H9 (cell line): ENCODE measurements around the gene SLCO1B1. TPM values are rescaled to one million over a fixed set of nuclear protein-coding genes. Genes with fewer than 3 reads are reported as not detected.

Experiments
- DNase-seq: peaks from one replicate; pipeline ENCODE4 v3.0.0-alpha.2; 2017
- H2AFZ ChIP-seq: one replicate; pipeline ENCODE4 v1.6.1; 2013; ENCODE audit warnings: mild to moderate bottlenecking, low read length, control low read depth, moderate library complexity
- H2AK5ac ChIP-seq: 2 replicates; pipeline ENCODE4 v1.6.1; 2013; ENCODE audit warnings: low read length, control low read depth, mixed read lengths; ENCODE audit not compliant: insufficient read length
- H2BK120ac ChIP-seq: one replicate; pipeline ENCODE4 v1.6.1; 2013; ENCODE audit warnings: low read depth, mild to moderate bottlenecking, low read length, control low read depth, inconsistent platforms; ENCODE audit not compliant: poor library complexity, severe bottlenecking
- H2BK12ac ChIP-seq: 2 replicates; pipeline ENCODE4 v1.6.1; 2013; ENCODE audit warnings: low read length, control low read depth, mixed read lengths, low read depth; ENCODE audit not compliant: insufficient read length
- H2BK15ac ChIP-seq: 2 replicates; pipeline ENCODE4 v1.6.1; 2013; ENCODE audit warnings: low read depth, low read length, control low read depth
- H2BK20ac ChIP-seq: one replicate; pipeline ENCODE4 v1.6.1; 2013; ENCODE audit warnings: low read depth, mild to moderate bottlenecking, low read length, control low read depth, inconsistent platforms; ENCODE audit not compliant: poor library complexity, severe bottlenecking
- H2BK5ac ChIP-seq: 2 replicates; pipeline ENCODE4 v1.6.1; 2013; ENCODE audit warnings: low read length, control low read depth, mixed read lengths; ENCODE audit not compliant: insufficient read length
- H3K14ac ChIP-seq: 2 replicates; pipeline ENCODE4 v1.6.1; 2013; ENCODE audit warnings: low read length, control low read depth; ENCODE audit not compliant: insufficient read depth
- H3K18ac ChIP-seq: 2 replicates; pipeline ENCODE4 v1.6.1; 2013; ENCODE audit warnings: low read depth, mild to moderate bottlenecking, mixed read lengths, low read length, control low read depth; ENCODE audit not compliant: insufficient read length
- H3K23ac ChIP-seq: 2 replicates; pipeline ENCODE4 v1.6.1; 2013; ENCODE audit warnings: low read length, control low read depth, mixed read lengths, low read depth; ENCODE audit not compliant: insufficient read length
- H3K23me2 ChIP-seq: 2 replicates; pipeline ENCODE4 v1.6.1; 2013; ENCODE audit warnings: low read depth, mild to moderate bottlenecking, mixed read lengths, low read length, control low read depth; ENCODE audit not compliant: insufficient read length, poor library complexity, severe bottlenecking
- H3K27ac ChIP-seq: 2 replicates; pipeline ENCODE4 v1.5.1; 2013; ENCODE audit warnings: low read length, control low read depth, mixed read lengths, low read depth; ENCODE audit not compliant: insufficient read length
- H3K27me3 ChIP-seq: 2 replicates; pipeline ENCODE4 v1.6.1; 2013; ENCODE audit warnings: low read length, control low read depth, inconsistent platforms; ENCODE audit not compliant: insufficient read depth
- H3K4ac ChIP-seq: 2 replicates; pipeline ENCODE4 v1.6.1; 2013; ENCODE audit warnings: low read depth, mild to moderate bottlenecking, control low read depth, inconsistent platforms, low read length, moderate library complexity
- H3K4me1 ChIP-seq: 2 replicates; pipeline ENCODE4 v1.6.1; 2013; ENCODE audit warnings: low read length, control low read depth, inconsistent platforms; ENCODE audit not compliant: insufficient read depth
- H3K4me2 ChIP-seq: 2 replicates; pipeline ENCODE4 v1.6.1; 2013; ENCODE audit warnings: low read length, control low read depth, mixed read lengths; ENCODE audit not compliant: insufficient read length, insufficient read depth
- H3K56ac ChIP-seq: 2 replicates; pipeline ENCODE4 v1.6.1; 2013; ENCODE audit warnings: low read depth, mild to moderate bottlenecking, mixed read lengths, low read length, control low read depth; ENCODE audit not compliant: insufficient read length
- H3K79me1 ChIP-seq: 2 replicates; pipeline ENCODE4 v1.6.1; 2013; ENCODE audit warnings: low read depth, mild to moderate bottlenecking, moderate library complexity, low read length, control low read depth, inconsistent platforms; ENCODE audit not compliant: insufficient read depth, poor library complexity, severe bottlenecking
- H3K79me2 ChIP-seq: 2 replicates; pipeline ENCODE4 v1.6.1; 2013; ENCODE audit warnings: low read length, control low read depth, inconsistent platforms; ENCODE audit not compliant: insufficient read depth
- H3K9ac ChIP-seq: 2 replicates; pipeline ENCODE4 v1.6.1; 2013; ENCODE audit warnings: low read length, control low read depth, mixed read lengths; ENCODE audit not compliant: insufficient read length; ENCODE audit errors: extremely low read depth
- H3K9me3 ChIP-seq: one replicate; pipeline ENCODE4 v1.6.1; 2013; ENCODE audit warnings: low read depth, low read length, inconsistent platforms; ENCODE audit not compliant: control insufficient read depth
- H3T11ph ChIP-seq: one replicate; pipeline ENCODE4 v1.6.1; 2013; ENCODE audit warnings: mild to moderate bottlenecking, low read length, control low read depth, inconsistent platforms
- H4K20me1 ChIP-seq: one replicate; pipeline ENCODE4 v1.6.1; 2013; ENCODE audit not compliant: control insufficient read depth, insufficient read length, insufficient read depth
- H4K5ac ChIP-seq: 2 replicates; pipeline ENCODE4 v1.6.1; 2013; ENCODE audit warnings: low read depth, mild to moderate bottlenecking, mixed read lengths, low read length, control low read depth; ENCODE audit not compliant: insufficient read length
- H4K8ac ChIP-seq: replicated peaks from 2 replicates; pipeline ENCODE4 v1.6.1; 2013; ENCODE audit warnings: low read length, control low read depth, mixed read lengths, low read depth; ENCODE audit not compliant: insufficient read length
- H4K91ac ChIP-seq: 2 replicates; pipeline ENCODE4 v1.6.1; 2013; ENCODE audit warnings: low read depth, mild to moderate bottlenecking, moderate library complexity, mixed read lengths, low read length, control low read depth; ENCODE audit not compliant: insufficient read length
- H3K27ac Mint-ChIP-seq, 3 experiments: 2 replicates in 2 of 3; 3 replicates in 1 of 3; pipeline ENCODE4 v1.8.0; 2020 to 2021; ENCODE audit warnings: mixed read lengths in 3 of 3, mild to moderate bottlenecking in 1 of 3, moderate library complexity in 1 of 3
- H3K27me3 Mint-ChIP-seq: 2 replicates; pipeline ENCODE4 v1.8.0; 2021; ENCODE audit warnings: low read depth, mild to moderate bottlenecking, moderate library complexity, mixed read lengths
- H3K36me3 Mint-ChIP-seq, 3 experiments: 2 replicates in 2 of 3; 3 replicates in 1 of 3; pipeline ENCODE4 v1.8.0; 2020 to 2021; ENCODE audit warnings: low read depth in 3 of 3, mixed read lengths in 3 of 3; ENCODE audit not compliant: insufficient read depth in 1 of 3
- H3K4me1 Mint-ChIP-seq, 2 experiments: 2 replicates each; pipeline ENCODE4 v1.8.0; 2020; ENCODE audit warnings: mixed read lengths in 2 of 2
- H3K4me3 Mint-ChIP-seq, 2 experiments: 2 replicates in 1 of 2; 3 replicates in 1 of 2; pipeline ENCODE4 v1.8.0; 2020 to 2021; ENCODE audit warnings: mild to moderate bottlenecking in 2 of 2, mixed read lengths in 2 of 2, moderate library complexity in 1 of 2
- H3K9me3 Mint-ChIP-seq, 2 experiments: 2 replicates in 1 of 2; 3 replicates in 1 of 2; pipeline ENCODE4 v1.8.0; 2020; ENCODE audit warnings: mild to moderate bottlenecking in 2 of 2, mixed read lengths in 2 of 2, moderate library complexity in 1 of 2
- CTCF ChIP-seq: fragments of 200-600 bp; sonication (generic); conservative IDR thresholded peaks from 3 replicates; pipeline ENCODE4 v1.8.0; 2021; ENCODE audit warnings: antibody characterized with exemption, mild to moderate bottlenecking
- WGBS: extraction: QIAGEN DNeasy Blood & Tissue Kit; methylation state at CpG from one replicate; pipeline ENCODE4 v1.1.7; 2013; ENCODE audit warnings: missing lambda C conversion rate, low lambda C conversion rate, mixed read lengths; ENCODE audit not compliant: insufficient read length; ENCODE audit errors: extremely low coverage; 5-methylcytosine and 5-hydroxymethylcytosine counted together
- total RNA-seq: library from RNA; stranded (reverse); gene quantifications from 2 replicates; pipeline ENCODE4 v1.2.1, GENCODE V29; 2021

Gene SLCO1B1
- total RNA-seq, 1 experiment from 2014 or later: 0.09 TPM

DNA sequence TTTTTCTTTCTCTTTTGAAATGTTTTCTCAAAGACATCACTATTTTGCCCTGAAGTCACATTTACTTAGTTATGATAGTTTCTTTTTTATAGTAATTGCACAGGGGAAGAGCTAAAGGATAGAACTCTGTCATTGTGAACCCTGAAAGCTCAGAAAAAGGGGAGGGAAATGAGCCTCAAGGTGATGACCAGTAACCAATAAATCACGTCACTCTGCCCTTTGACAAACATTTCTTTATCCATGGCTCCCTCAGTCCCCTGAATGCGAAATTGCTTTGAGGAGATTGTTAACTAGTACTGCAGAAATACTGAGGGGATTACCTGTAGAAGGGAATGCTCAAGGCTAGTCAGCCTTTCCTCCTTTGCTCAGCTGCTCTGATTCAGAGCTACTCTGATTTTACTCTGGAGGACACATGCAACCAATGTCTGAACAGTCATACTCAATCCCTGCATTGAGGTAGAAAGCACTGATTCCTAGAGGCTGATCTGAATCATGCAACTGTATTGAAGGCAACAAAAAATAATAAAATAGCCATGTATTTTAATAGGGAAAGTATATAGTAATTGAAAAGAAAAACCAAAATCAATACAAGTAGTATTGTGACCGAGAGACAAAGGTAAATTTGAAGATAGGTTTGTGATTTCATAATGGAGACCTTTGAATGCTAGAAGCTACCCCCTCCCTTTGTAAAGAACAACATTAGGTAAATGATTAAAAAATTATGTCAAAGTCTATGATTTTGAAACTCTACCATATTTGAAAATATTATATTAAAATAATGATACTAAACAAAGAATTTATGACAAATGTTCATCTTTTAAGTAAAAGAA, 24.7 kb downstream of the SLCO1B1 start:
- peaks cover 3 to 4% of the 10 kb centered on the region in 2 experiments; a peak in 4 of 5 replicates for H3K9me3 Mint-ChIP-seq
- Histone ChIP-seq H3K56ac (no peak overlapping the region), H4K5ac (no peak overlapping the region), H2BK5ac (no peak overlapping the region), H3K14ac (no peak overlapping the region), H4K91ac (no peak overlapping the region), H3K4me1 (no peaks in the 10 kb centered on the region), H3K27me3 (no peaks in the 10 kb centered on the region), H3K79me2 (no peaks in the 10 kb centered on the region), H3K27ac (no peak overlapping the region), H3K4ac (no peak overlapping the region), H2BK12ac (no peak overlapping the region), H3T11ph (no peak overlapping the region), H4K20me1 (no peaks in the 10 kb centered on the region), H4K8ac (no peak overlapping the region), H2AFZ (no peak overlapping the region), H3K18ac (no peak overlapping the region), H3K23ac (no peak overlapping the region), H3K9ac (no peak overlapping the region), H2BK15ac (no peak overlapping the region), H2BK20ac (no peak overlapping the region), H3K4me2 (no peak overlapping the region), H3K9me3 (no peaks in the 10 kb centered on the region), H2AK5ac (no peak overlapping the region), H2BK120ac (no peak overlapping the region), H3K79me1 (no peaks in the 10 kb centered on the region), H3K23me2 (no peaks in the 10 kb centered on the region)
- no peak overlapping the region for H3K4me3 Mint-ChIP-seq
- H3K27ac Mint-ChIP-seq: 0 out of 7 replicates have a peak overlapping the region, but pooled peaks of 1 of the 3 experiments have one; percentile 62
- TF ChIP-seq CTCF: no peak
- no CpG with 5 or more reads among the region's 3 CpGs for WGBS
- peaks cover 0 to 5% (median 0%) of the 10 kb centered on the region in 3 experiments; a peak in 1 of 7 replicates for H3K36me3 Mint-ChIP-seq
- peaks cover 5 to 6% of the 10 kb centered on the region in 2 experiments; a peak in 2 of 4 replicates for H3K4me1 Mint-ChIP-seq
- DNase-seq: no peak
- no peaks in the 10 kb centered on the region for H3K27me3 Mint-ChIP-seq
